ENCODE measurements around the gene TNFSF4. TPM values are rescaled to one million over a fixed set of nuclear protein-coding genes. Genes with fewer than 3 reads are reported as not detected.

The TNFSF4 gene
- total and polyA plus RNA-seq, 8 donors = 0.14 to 2.2 (median 0.56) TPM; not detected in 4

DNA sequence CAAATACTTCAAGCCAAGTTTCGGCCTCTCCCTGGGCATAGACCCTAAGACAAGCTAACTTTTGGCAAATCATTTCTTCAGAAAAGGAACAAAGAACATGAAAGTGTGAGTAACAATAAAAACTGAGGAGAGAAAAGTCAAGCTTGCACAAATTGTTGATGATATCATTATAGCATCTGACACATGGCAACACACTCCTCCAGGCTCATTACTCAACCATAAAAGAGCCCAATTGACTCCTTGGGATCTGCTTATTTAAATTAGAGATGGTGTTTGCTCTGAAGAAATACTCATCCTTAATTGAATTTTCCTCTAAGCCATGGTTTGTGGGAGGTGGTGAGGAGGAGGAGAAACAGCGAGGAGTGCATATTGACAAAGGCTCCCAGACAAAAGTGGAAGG is 54.5 kb downstream of the TNFSF4 start:
- intact Hi-C loops (cut with DNase I; ENCODE audit: low total_unique reads) = no loop called here

GRCh38 chr1:173150795-173151194 is 56.3 kb downstream of the TNFSF4 start:
- no peak overlapping the region for H3K27ac ChIP-seq
- H3K36me3 ChIP-seq = peaks cover 0 to 7% (median 0%) of the 10 kb centered on the region in 4 donors
- intact Hi-C loops (cut with DNase I; ENCODE audit: low total_unique reads) = no loop called here
- H3K9me3 ChIP-seq = peaks cover 0 to 11% (median 6%) of the 10 kb centered on the region in 4 donors
- DNase-seq = no peak
- H3K27me3 ChIP-seq = no peaks in the 10 kb centered on the region
- WGBS, 5 donors = 78 to 95% (median 92%) methylated on average over 2 of the region's 2 CpGs
- TF ChIP-seq POLR2AphosphoS5 (IDR thresholded peaks at IDR 0.05) (no peak), POLR2A (IDR thresholded peaks at IDR 0.05) (no peak), EP300 (IDR thresholded peaks at IDR 0.05) (no peak)
- TF ChIP-seq, protein P1, sequence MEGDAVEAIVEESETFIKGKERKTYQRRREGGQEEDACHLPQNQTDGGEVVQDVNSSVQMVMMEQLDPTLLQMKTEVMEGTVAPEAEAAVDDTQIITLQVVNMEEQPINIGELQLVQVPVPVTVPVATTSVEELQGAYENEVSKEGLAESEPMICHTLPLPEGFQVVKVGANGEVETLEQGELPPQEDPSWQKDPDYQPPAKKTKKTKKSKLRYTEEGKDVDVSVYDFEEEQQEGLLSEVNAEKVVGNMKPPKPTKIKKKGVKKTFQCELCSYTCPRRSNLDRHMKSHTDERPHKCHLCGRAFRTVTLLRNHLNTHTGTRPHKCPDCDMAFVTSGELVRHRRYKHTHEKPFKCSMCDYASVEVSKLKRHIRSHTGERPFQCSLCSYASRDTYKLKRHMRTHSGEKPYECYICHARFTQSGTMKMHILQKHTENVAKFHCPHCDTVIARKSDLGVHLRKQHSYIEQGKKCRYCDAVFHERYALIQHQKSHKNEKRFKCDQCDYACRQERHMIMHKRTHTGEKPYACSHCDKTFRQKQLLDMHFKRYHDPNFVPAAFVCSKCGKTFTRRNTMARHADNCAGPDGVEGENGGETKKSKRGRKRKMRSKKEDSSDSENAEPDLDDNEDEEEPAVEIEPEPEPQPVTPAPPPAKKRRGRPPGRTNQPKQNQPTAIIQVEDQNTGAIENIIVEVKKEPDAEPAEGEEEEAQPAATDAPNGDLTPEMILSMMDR (IDR thresholded peaks at IDR 0.05) = no peak
- no peak overlapping the region for H3K4me3 ChIP-seq
- H3K4me1 ChIP-seq = no peaks in the 10 kb centered on the region

More for the DNA sequence above, 54.5 kb downstream of the TNFSF4 start:
- H3K4me3 ChIP-seq = no peak overlapping the region
- no peaks in the 10 kb centered on the region for H3K27me3 ChIP-seq
- peaks cover 0 to 8% (median 4%) of the 10 kb centered on the region in 4 donors for H3K9me3 ChIP-seq
- TF ChIP-seq EP300 (IDR thresholded peaks at IDR 0.05) (no peak), POLR2AphosphoS5 (IDR thresholded peaks at IDR 0.05) (no peak), POLR2A (IDR thresholded peaks at IDR 0.05) (no peak)
- TF ChIP-seq, protein P1 (IDR thresholded peaks at IDR 0.05) = no peak
- DNase-seq = no peak
- H3K4me1 ChIP-seq = no peaks in the 10 kb centered on the region
- WGBS, 5 donors = 91 to 96% (median 93%) methylated on average over 2 of the region's 2 CpGs
- no peak overlapping the region for H3K27ac ChIP-seq
- peaks cover 0 to 7% (median 0%) of the 10 kb centered on the region in 4 donors for H3K36me3 ChIP-seq

DNA sequence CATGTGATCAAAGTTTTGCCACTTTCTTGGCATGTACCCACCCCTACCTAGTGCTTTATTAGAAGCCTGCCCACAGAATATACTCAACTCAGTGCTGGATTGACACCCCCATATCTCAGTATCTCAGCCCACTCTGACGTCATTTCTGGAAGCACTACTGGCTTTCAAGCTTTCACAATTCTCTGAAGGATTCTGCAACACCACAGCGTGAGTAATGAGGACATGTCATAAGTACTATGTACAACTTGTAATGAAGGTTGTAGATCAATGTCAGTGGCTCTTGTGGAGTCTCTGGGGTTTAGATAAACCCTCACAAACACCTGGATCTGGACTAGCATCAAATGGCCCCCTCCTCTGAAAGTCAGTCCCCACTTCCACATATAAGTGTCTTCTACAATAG is 57.2 kb downstream of the TNFSF4 start:
- no peak overlapping the region for H3K4me3 ChIP-seq
- H3K36me3 ChIP-seq = peaks cover 0 to 7% (median 0%) of the 10 kb centered on the region in 4 donors
- intact Hi-C loops (cut with DNase I; ENCODE audit: low total_unique reads) = no loop called here
- H3K4me1 ChIP-seq = no peaks in the 10 kb centered on the region
- peaks cover 2 to 20% (median 12%) of the 10 kb centered on the region in 4 donors for H3K9me3 ChIP-seq
- no peak for DNase-seq
- no peaks in the 10 kb centered on the region for H3K27me3 ChIP-seq
- TF ChIP-seq EP300 (IDR thresholded peaks at IDR 0.05) (no peak), POLR2A (IDR thresholded peaks at IDR 0.05) (no peak), POLR2AphosphoS5 (IDR thresholded peaks at IDR 0.05) (no peak)
- TF ChIP-seq, protein P1 (IDR thresholded peaks at IDR 0.05) = no peak
- 58 to 78% (median 70%) methylated on average over 2 of the region's 2 CpGs for WGBS, 5 donors
- no peak overlapping the region for H3K27ac ChIP-seq

DNA sequence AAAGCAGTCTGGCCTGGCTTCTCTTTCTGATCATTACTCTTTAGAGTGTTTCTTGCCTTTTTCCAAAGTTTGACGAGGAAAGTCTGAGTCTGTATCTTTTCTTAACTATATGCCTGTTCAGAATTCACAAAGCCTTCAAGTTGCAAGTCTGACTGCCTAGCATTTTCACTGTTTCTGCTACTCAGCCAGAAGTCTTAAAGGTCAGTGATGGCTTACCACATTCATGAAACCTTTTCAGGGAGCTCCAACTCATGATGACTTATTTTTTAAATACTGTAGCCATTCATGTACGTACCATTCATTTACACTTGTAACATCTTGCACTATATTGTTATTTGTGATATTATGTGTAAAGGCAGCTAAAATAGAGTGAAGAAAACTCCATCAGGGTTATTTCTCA is 58.2 kb downstream of the TNFSF4 start:
- Histone ChIP-seq H3K4me1 (no peaks in the 10 kb centered on the region), H3K9me3 (peaks cover 2 to 19% (median 11%) of the 10 kb centered on the region in 4 donors), H3K36me3 (peaks cover 0 to 5% (median 0%) of the 10 kb centered on the region in 4 donors), H3K27ac (no peak overlapping the region), H3K4me3 (no peak overlapping the region), H3K27me3 (no peaks in the 10 kb centered on the region)
- intact Hi-C loops (cut with DNase I; ENCODE audit: low total_unique reads) = no loop called here
- WGBS, 5 donors = 83 to 96% (median 87%) methylated on average over 2 of the region's 2 CpGs
- DNase-seq = no peak
- no peak for TF ChIP-seq EP300 (IDR thresholded peaks at IDR 0.05)
- TF ChIP-seq, protein P1 (IDR thresholded peaks at IDR 0.05) = no peak
- no peak for TF ChIP-seq POLR2AphosphoS5 (IDR thresholded peaks at IDR 0.05)
